CD4-positive, alpha-beta T cell treated with Interleukin-17A for 4 hours (primary cell): Measurements from ENCODE around the gene MINDY1.

ENCODE experiments used
- DNase-seq: peaks from one replicate; pipeline ENCODE4 v3.0.0-alpha.2; 2020; ENCODE audit warnings: mixed read lengths

The MINDY1 gene

GRCh38 chr1:150985179-150985825 is 21.4 kb downstream of the MINDY1 start:
- no peak for DNase-seq

GRCh38 chr1:150981805-150982712 is 24.6 kb downstream of the MINDY1 start, which contains the start of gene ANXA9:
ANXA9 (plus strand) TSS chr1:150982292; CDS start chr1:150983106, 814 bp downstream.
- DNase-seq = no peak

GRCh38 chr1:150981177-150981804 is 25.4 kb downstream of the MINDY1 start:
- no peak for DNase-seq

- peak; percentile 93 for DNase-seq
Observed at GRCh38 chr1:150979092-150980056, 27.3 kb downstream of the MINDY1 start.

GRCh38 chr1:150976879-150977694 is 29.6 kb downstream of the MINDY1 start:
- peak; percentile 88 for DNase-seq

- DNase-seq = no peak
Observed at GRCh38 chr1:150976401-150976821, 30.3 kb downstream of the MINDY1 start.

- peak; percentile 85 for DNase-seq
Observed at GRCh38 chr1:150974580-150975478, 31.9 kb downstream of the MINDY1 start, which contains the start of gene CERS2. CERS2 (minus strand) TSS chr1:150974835; CDS start chr1:150969090, 5,745 bp downstream.

- DNase-seq = peak; percentile 60
Observed at GRCh38 chr1:150973836-150974579, 32.7 kb downstream of the MINDY1 start.

- peak; percentile 19 for DNase-seq
Observed at GRCh38 chr1:150973258-150973835, 33.4 kb downstream of the MINDY1 start.

- no peak for DNase-seq
Observed at GRCh38 chr1:150972417-150972940, 34.2 kb downstream of the MINDY1 start.

- DNase-seq = no peak
Observed at GRCh38 chr1:150971583-150972416, 34.9 kb downstream of the MINDY1 start.

- DNase-seq = no peak
Observed at GRCh38 chr1:150970808-150971582, 35.7 kb downstream of the MINDY1 start.

GRCh38 chr1:150969626-150970025 is 37.1 kb downstream of the MINDY1 start:
- no peak for DNase-seq

- DNase-seq = no peak
Observed at GRCh38 chr1:150968491-150968890, 38.2 kb downstream of the MINDY1 start.

- DNase-seq = no peak
Observed at GRCh38 chr1:150967936-150968335, 38.8 kb downstream of the MINDY1 start.

- no peak for DNase-seq
Observed at GRCh38 chr1:150966011-150966410, 40.7 kb downstream of the MINDY1 start.

GRCh38 chr1:150965605-150966004 is 41.1 kb downstream of the MINDY1 start:
- no peak for DNase-seq
